Left lung (tissue), 10 donors: Measurements from ENCODE around the gene MRE11. TPM values are rescaled to one million over a fixed set of nuclear protein-coding genes. Genes with fewer than 3 reads are reported as not detected.
"Not testable (repeated sequence)": the region's sequence is repeated elsewhere in the genome, so short reads cannot be mapped to it uniquely, and the experiment has no call there.

Source experiments
- ATAC-seq: fragments of 200-7000 bp; cut with Tn5 transposase; one replicate; pipeline ENCODE4 v1.9.1; 2020; ENCODE audit warnings: moderate library complexity
- DNase-seq, 4 donors: peaks; one replicate each; pipeline ENCODE4 v3.0.0-alpha.2; 2013 to 2020
- H3K27ac ChIP-seq, 2 donors: fragments of 200-600 bp; sonication (generic) in 1 of 2; one replicate each; pipeline versions ENCODE4 v1.5.0 to v1.8.0; 2020 to 2021
- H3K27me3 ChIP-seq, 2 donors: fragments of 200-600 bp; sonication (generic) in 1 of 2; one replicate each; pipeline versions ENCODE4 v1.5.0 to v1.8.0; 2020 to 2021
- H3K36me3 ChIP-seq, 2 donors: fragments of 200-600 bp; sonication (generic) in 1 of 2; one replicate each; pipeline versions ENCODE4 v1.5.0 to v1.8.0; 2020 to 2021
- H3K4me1 ChIP-seq, 2 donors: fragments of 200-600 bp; one replicate each; pipeline ENCODE4 v1.8.0; 2021
- H3K4me3 ChIP-seq, 2 donors: fragments of 200-600 bp; sonication (generic) in 1 of 2; one replicate each; pipeline versions ENCODE4 v1.5.0 to v1.8.0; 2020 to 2021; ENCODE audit warnings: mild to moderate bottlenecking in 1 of 2
- H3K9me3 ChIP-seq, 2 donors: fragments of 200-600 bp; sonication (generic) in 1 of 2; one replicate each; pipeline versions ENCODE4 v1.5.0 to v1.8.0; 2020 to 2021
- CTCF ChIP-seq, 2 donors: fragments of 200-600 bp; sonication (generic) in 1 of 2; IDR thresholded peaks; one replicate each; pipeline versions ENCODE4 v1.5.0 to v1.8.0; 2021; ENCODE audit warnings: antibody characterized with exemption in 2 of 2
- intact Hi-C, 2 donors: fragments of 100-400 bp; cut with DNase I; formaldehyde crosslinking; loops; one replicate each; pipeline versions ENCODE4 v1.11.2 to v1.14.2; 2022
- polyA plus RNA-seq, 6 donors: library from polyadenylated mRNA; unstranded; fragments of 120-200 nt; gene quantifications; one replicate each; pipeline ENCODE4 v1.2.1, GENCODE V29; 2013; ENCODE audit not compliant: insufficient read length in 6 of 6
- total RNA-seq, 2 donors: library from RNA; stranded (reverse); fragmentation: NEBNext Ultra II Directional; extraction: Animal tissue kit (Norgen Biotek cat#: 25700); gene quantifications; one replicate each; pipeline ENCODE4 v1.2.1, GENCODE V29; 2021
- donor health status: DM: no; HTN: yes; CAD: no.
- donor health status: DM: no; HTN: no; CAD: no.

MRE11 gene
- total and polyA plus RNA-seq, 8 donors, result 15.5 to 45.3 (median 33.2) TPM

GRCh38 chr11:94516725-94517124, 23.1 kb upstream of the MRE11 start:
- peaks cover 4 to 21% of the 10 kb centered on the region in 2 donors for H3K4me1 ChIP-seq
- ATAC-seq, result no peak
- no peaks in the 10 kb centered on the region for H3K36me3 ChIP-seq
- DNase-seq, result no peak
- no peaks in the 10 kb centered on the region for H3K9me3 ChIP-seq
- no peak overlapping the region for H3K27ac ChIP-seq
- intact Hi-C loops, result no loop called here
- peaks cover 0 to 9% of the 10 kb centered on the region in 2 donors for H3K27me3 ChIP-seq
- no peak for TF ChIP-seq CTCF (IDR thresholded peaks at IDR 0.05)
- no peak overlapping the region for H3K4me3 ChIP-seq

- Histone ChIP-seq H3K27me3 (peaks cover 0 to 11% of the 10 kb centered on the region in 2 donors), H3K4me3 (no peak overlapping the region), H3K27ac (no peak overlapping the region), H3K36me3 (no peaks in the 10 kb centered on the region), H3K9me3 (no peaks in the 10 kb centered on the region), H3K4me1 (peaks cover 4 to 22% of the 10 kb centered on the region in 2 donors)
- intact Hi-C loops, result no loop called here
- ATAC-seq (no peak), DNase-seq (no peak)
- TF ChIP-seq CTCF (IDR thresholded peaks at IDR 0.05), result no peak
Observed at GRCh38 chr11:94515398-94515797, 21.8 kb upstream of the MRE11 start.

GRCh38 chr11:94513091-94513490, 19.4 kb upstream of the MRE11 start:
- no peak for TF ChIP-seq CTCF (IDR thresholded peaks at IDR 0.05)
- no peaks in the 10 kb centered on the region for H3K9me3 ChIP-seq
- peak; percentile 27 for ATAC-seq
- H3K4me3 ChIP-seq, result peak overlapping the region in 1 of 2 donors; percentile 47
- intact Hi-C loops, result no loop called here
- no peaks in the 10 kb centered on the region for H3K36me3 ChIP-seq
- DNase-seq, result peak in 1 of 4 donors; percentile 27
- H3K4me1 ChIP-seq, result peaks cover 4 to 14% of the 10 kb centered on the region in 2 donors
- peaks cover 0 to 11% of the 10 kb centered on the region in 2 donors for H3K27me3 ChIP-seq
- no peak overlapping the region for H3K27ac ChIP-seq

- ATAC-seq (peak; percentile 92), DNase-seq (peak in 3 of 4 donors; percentile 61 to 88 (median 62))
- intact Hi-C loops, result no loop called here
- Histone ChIP-seq H3K27ac (no peak within 1 kb of the TSS), H3K36me3 (no peaks in the 10 kb centered on the region), H3K4me1 (peaks cover 4 to 14% of the 10 kb centered on the region in 2 donors), H3K9me3 (no peaks in the 10 kb centered on the region), H3K27me3 (peaks cover 0 to 11% of the 10 kb centered on the region in 2 donors), H3K4me3 (peak within 1 kb of the TSS; percentile 47 to 48)
- no peak for TF ChIP-seq CTCF (IDR thresholded peaks at IDR 0.05)
Observed at GRCh38 chr11:94511932-94512781, 18.5 kb upstream of the MRE11 start, which contains the start of gene C11orf97. TSS of gene C11orf97 (plus strand) at chr11:94512461. CDS start at chr11:94512529, 68 bp downstream.

GRCh38 chr11:94507485-94507884, 13.8 kb upstream of the MRE11 start:
- H3K27me3 ChIP-seq, result peaks cover 0 to 10% of the 10 kb centered on the region in 2 donors
- intact Hi-C loops, result no loop called here
- TF ChIP-seq CTCF (IDR thresholded peaks at IDR 0.05), result no peak
- H3K27ac ChIP-seq, result no peak overlapping the region
- H3K9me3 ChIP-seq, result no peaks in the 10 kb centered on the region
- no peak for DNase-seq
- H3K36me3 ChIP-seq, result no peaks in the 10 kb centered on the region
- ATAC-seq, result no peak
- peaks cover 4 to 8% of the 10 kb centered on the region in 2 donors for H3K4me1 ChIP-seq
- no peak overlapping the region for H3K4me3 ChIP-seq

- ATAC-seq, H3K4me3 ChIP-seq, H3K9me3 ChIP-seq, DNase-seq, H3K27me3 ChIP-seq, H3K27ac ChIP-seq, intact Hi-C loops, H3K36me3 ChIP-seq, H3K4me1 ChIP-seq: not testable (repeated sequence)
Observed at GRCh38 chr11:94506513-94506912, 12.9 kb upstream of the MRE11 start.
